ENCODE measurements around the gene ANXA5. TPM values are rescaled to one million over a fixed set of nuclear protein-coding genes. Genes with fewer than 3 reads are reported as not detected.

ANXA5 gene
- total and polyA plus RNA-seq, 12 donors, result 90.8 to 285 (median 115) TPM

DNA sequence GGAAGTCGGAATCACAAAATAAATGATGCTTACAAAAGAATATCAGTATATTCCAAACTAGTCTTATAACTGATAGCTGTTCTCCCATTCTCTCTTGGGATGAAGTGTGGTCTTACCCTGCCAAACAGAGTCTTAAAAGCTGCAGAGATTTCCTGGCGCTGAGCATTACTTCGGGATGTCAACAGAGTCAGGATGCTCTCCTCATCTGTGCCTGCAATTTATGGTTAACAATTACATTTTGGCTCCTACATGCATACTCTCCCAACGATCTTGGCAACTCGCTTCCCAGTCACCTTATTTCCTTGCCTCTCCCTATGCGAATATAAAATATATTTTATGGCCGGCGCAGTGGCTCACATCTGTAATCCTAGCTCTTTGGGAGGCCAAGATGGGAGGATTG is 12.2 kb downstream of the ANXA5 start:
- Histone ChIP-seq H3K36me3 (peaks cover 0 to 86% (median 39%) of the 10 kb centered on the region in 9 donors), H3K27ac (no peak overlapping the region), H3K4me1 (peaks cover 0 to 34% (median 19%) of the 10 kb centered on the region in 9 donors), H3K9me3 (no peaks in the 10 kb centered on the region), H3K4me3 (no peak overlapping the region), H3K27me3 (no peaks in the 10 kb centered on the region)
- ATAC-seq, result no peak
- no peak for TF ChIP-seq CTCF (IDR thresholded peaks at IDR 0.05)
- no peak for DNase-seq
- WGBS, 2 donors, result 60 to 71% methylated on average over 8 of the region's 8 CpGs
- intact Hi-C loops (cut with DNase I), result loop anchor here in 1 of 10 donors (10.0 kb wide), 1 partner anchor 120 kb away; the partner anchor contains the start of gene EXOSC9

- intact Hi-C loops (cut with DNase I), result loop anchor here in 1 of 10 donors (10.0 kb wide), 1 partner anchor 121 kb away; the partner anchor contains the start of gene EXOSC9
- H3K4me1 ChIP-seq, result peaks cover 0 to 28% (median 14%) of the 10 kb centered on the region in 9 donors
- DNase-seq, result no peak
- H3K4me3 ChIP-seq, result no peak overlapping the region
- H3K36me3 ChIP-seq, result peaks cover 0 to 92% (median 42%) of the 10 kb centered on the region in 9 donors
- no peaks in the 10 kb centered on the region for H3K27me3 ChIP-seq
- WGBS, 2 donors, result 92% methylated on average over 1 of the region's 1 CpG
- no peak for ATAC-seq
- no peak for TF ChIP-seq CTCF (IDR thresholded peaks at IDR 0.05)
- no peak overlapping the region for H3K27ac ChIP-seq
- no peaks in the 10 kb centered on the region for H3K9me3 ChIP-seq
Measured at GRCh38 chr4:121684016-121684415, 12.8 kb downstream of the ANXA5 start.

DNA sequence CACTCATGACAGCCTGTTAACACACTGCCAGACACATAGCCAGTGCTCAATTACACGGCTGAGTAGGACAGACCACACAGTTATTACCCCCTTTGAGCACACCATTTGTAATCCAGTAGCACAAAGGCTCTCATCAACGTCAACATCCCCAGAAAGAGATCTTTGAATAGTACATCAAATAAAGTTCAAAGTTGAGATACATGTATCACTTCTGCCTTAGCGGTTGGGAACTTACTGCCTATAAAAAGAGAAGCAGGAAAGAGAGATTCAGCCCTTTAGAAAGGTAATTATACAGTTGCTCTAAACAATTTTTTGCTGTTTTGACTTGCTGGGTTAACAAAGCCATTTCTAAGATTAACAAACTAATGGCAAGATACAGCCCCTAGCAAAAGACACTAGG is 16.2 kb downstream of the ANXA5 start:
- 76 to 84% methylated on average over 3 of the region's 3 CpGs for WGBS, 2 donors
- no peak for TF ChIP-seq CTCF (IDR thresholded peaks at IDR 0.05)
- no peaks in the 10 kb centered on the region for H3K27me3 ChIP-seq
- intact Hi-C loops (cut with DNase I), result loop anchor here in 1 of 10 donors (10.0 kb wide), 1 partner anchor 124 kb away; the partner anchor contains the start of gene EXOSC9
- H3K27ac ChIP-seq, result no peak overlapping the region
- H3K4me1 ChIP-seq, result peaks cover 0 to 10% (median 3%) of the 10 kb centered on the region in 9 donors
- DNase-seq (no peak), ATAC-seq (no peak)
- H3K4me3 ChIP-seq, result no peak overlapping the region
- peaks cover 0 to 100% (median 58%) of the 10 kb centered on the region in 9 donors for H3K36me3 ChIP-seq
- no peaks in the 10 kb centered on the region for H3K9me3 ChIP-seq

DNA sequence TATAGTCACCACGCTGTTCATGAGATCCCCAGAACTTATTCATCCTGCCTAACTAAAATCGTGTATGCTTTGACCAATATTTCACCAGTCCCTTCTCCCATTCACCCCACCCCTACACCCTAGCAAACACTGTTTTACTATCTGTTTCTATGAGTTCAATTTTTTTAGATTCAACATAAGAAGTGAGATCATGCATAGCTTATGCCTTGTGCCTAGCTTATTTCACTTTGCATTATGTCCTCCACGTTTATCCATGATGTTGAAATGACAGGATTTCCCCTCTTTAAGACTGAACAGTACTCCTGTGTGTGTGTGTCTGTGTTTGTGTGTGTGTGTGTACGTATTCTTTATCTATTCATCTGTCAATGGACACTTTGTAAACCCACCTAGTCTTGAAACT is 16.8 kb downstream of the ANXA5 start:
- TF ChIP-seq CTCF (IDR thresholded peaks at IDR 0.05), result no peak
- Histone ChIP-seq H3K27me3 (no peaks in the 10 kb centered on the region), H3K36me3 (peaks cover 0 to 100% (median 58%) of the 10 kb centered on the region in 9 donors), H3K9me3 (no peaks in the 10 kb centered on the region), H3K4me1 (peaks cover 0 to 11% (median 4%) of the 10 kb centered on the region in 9 donors), H3K4me3 (no peak overlapping the region), H3K27ac (no peak overlapping the region)
- intact Hi-C loops (cut with DNase I), result loop anchor here in 1 of 10 donors (10.0 kb wide), 1 partner anchor 125 kb away; the partner anchor contains the start of gene EXOSC9
- WGBS, 2 donors, result 84% methylated on average over 4 of the region's 4 CpGs
- ATAC-seq (no peak), DNase-seq (no peak)

Measured in heart right ventricle (tissue), 16 donors.